ENCODE data around the gene CDH5.

Gene CDH5

GRCh38 chr16:66427871-66428681 lies 61.6 kb downstream of the CDH5 start:
- no peak for TF ChIP-seq CTCF (IDR thresholded peaks at IDR 0.05; ENCODE audit: extremely low read depth, insufficient read depth, missing control alignments)

GRCh38 chr16:66428682-66429251 lies 62.3 kb downstream of the CDH5 start:
- TF ChIP-seq CTCF (IDR thresholded peaks at IDR 0.05; ENCODE audit: extremely low read depth, insufficient read depth, missing control alignments) = no peak
- peak; percentile 30 for DNase-seq (ENCODE audit: low spot score)

More at GRCh38 chr16:66427871-66428681, 61.6 kb downstream of the CDH5 start:
- DNase-seq (ENCODE audit: low spot score) = no peak
- in situ Hi-C loops (cut with MboI; ENCODE audit: low pct_unique_long_range_greater_than_20kb, low sequenced_read_pairs, unreplicated experiment) = no loop called here

GRCh38 chr16:66429290-66429962 lies 62.9 kb downstream of the CDH5 start:
- TF ChIP-seq CTCF (IDR thresholded peaks at IDR 0.05; ENCODE audit: extremely low read depth, insufficient read depth, missing control alignments) = no peak
- in situ Hi-C loops (cut with MboI; ENCODE audit: low pct_unique_long_range_greater_than_20kb, low sequenced_read_pairs, unreplicated experiment) = no loop called here
- DNase-seq (ENCODE audit: low spot score) = no peak

More at GRCh38 chr16:66428682-66429251, 62.3 kb downstream of the CDH5 start:
- in situ Hi-C loops (cut with MboI; ENCODE audit: low pct_unique_long_range_greater_than_20kb, low sequenced_read_pairs, unreplicated experiment) = no loop called here

- DNase-seq (ENCODE audit: low spot score) = no peak
- in situ Hi-C loops (cut with MboI; ENCODE audit: low pct_unique_long_range_greater_than_20kb, low sequenced_read_pairs, unreplicated experiment) = no loop called here
- no peak for TF ChIP-seq CTCF (IDR thresholded peaks at IDR 0.05; ENCODE audit: extremely low read depth, insufficient read depth, missing control alignments)
These were observed 63.7 kb downstream of the CDH5 start for GRCh38 chr16:66430214-66430613.

- in situ Hi-C loops (cut with MboI; ENCODE audit: low pct_unique_long_range_greater_than_20kb, low sequenced_read_pairs, unreplicated experiment) = no loop called here
- TF ChIP-seq CTCF (IDR thresholded peaks at IDR 0.05; ENCODE audit: extremely low read depth, insufficient read depth, missing control alignments) = no peak
- DNase-seq (ENCODE audit: low spot score) = no peak
These were observed 65.3 kb downstream of the CDH5 start for GRCh38 chr16:66431760-66432159.

GRCh38 chr16:66432429-66432828 lies 65.9 kb downstream of the CDH5 start:
- in situ Hi-C loops (cut with MboI; ENCODE audit: low pct_unique_long_range_greater_than_20kb, low sequenced_read_pairs, unreplicated experiment) = no loop called here
- DNase-seq (ENCODE audit: low spot score) = no peak
- no peak for TF ChIP-seq CTCF (IDR thresholded peaks at IDR 0.05; ENCODE audit: extremely low read depth, insufficient read depth, missing control alignments)
